Activated T-helper 2 cell treated with anti-CD3 and anti-CD28 coated beads, Interferon-gamma antibody, Interleukin-2, Interleukin-4, amounts not matched to agents 10 μg/mL and 5 μg/mL and 100 μg/mL, durations not matched to agents 14 hours and 24 hours and 36 hours (primary cell): ENCODE results near the gene PKP3. TPM values are rescaled to one million over a fixed set of nuclear protein-coding genes. Genes with fewer than 3 reads are reported as not detected.
"Not testable (repeated sequence)": the region's sequence is repeated elsewhere in the genome, so short reads cannot be mapped to it uniquely, and the experiment has no call there.

ENCODE experiments used
- DNase-seq: peaks from one replicate; pipeline ENCODE4 v3.0.0; 2021; ENCODE audit warnings: low spot score
- H3K27ac Mint-ChIP-seq: one replicate; pipeline ENCODE4 v1.8.0; 2021; ENCODE audit warnings: mixed read lengths
- H3K27me3 Mint-ChIP-seq: one replicate; pipeline ENCODE4 v1.8.0; 2021; ENCODE audit warnings: low read depth, mixed read lengths
- H3K36me3 Mint-ChIP-seq: one replicate; pipeline ENCODE4 v1.8.0; 2021; ENCODE audit warnings: low read depth, mixed read lengths
- H3K4me1 Mint-ChIP-seq: one replicate; pipeline ENCODE4 v1.8.0; 2021; ENCODE audit warnings: low read depth, mixed read lengths
- H3K4me3 Mint-ChIP-seq: one replicate; pipeline ENCODE4 v1.8.0; 2021; ENCODE audit warnings: low read depth, mild to moderate bottlenecking, moderate library complexity, mixed read lengths
- H3K9me3 Mint-ChIP-seq: one replicate; pipeline ENCODE4 v1.8.0; 2021; ENCODE audit warnings: mixed read lengths
- intact Hi-C: fragments of 100-400 bp; cut with micrococcal nuclease; formaldehyde crosslinking; loops from one replicate; pipeline ENCODE4 v1.15.1; 2023
- total RNA-seq: library from RNA; stranded (reverse); gene quantifications from 2 replicates; pipeline ENCODE4 v1.2.3, GENCODE V29; 2022

The PKP3 gene, protein sequence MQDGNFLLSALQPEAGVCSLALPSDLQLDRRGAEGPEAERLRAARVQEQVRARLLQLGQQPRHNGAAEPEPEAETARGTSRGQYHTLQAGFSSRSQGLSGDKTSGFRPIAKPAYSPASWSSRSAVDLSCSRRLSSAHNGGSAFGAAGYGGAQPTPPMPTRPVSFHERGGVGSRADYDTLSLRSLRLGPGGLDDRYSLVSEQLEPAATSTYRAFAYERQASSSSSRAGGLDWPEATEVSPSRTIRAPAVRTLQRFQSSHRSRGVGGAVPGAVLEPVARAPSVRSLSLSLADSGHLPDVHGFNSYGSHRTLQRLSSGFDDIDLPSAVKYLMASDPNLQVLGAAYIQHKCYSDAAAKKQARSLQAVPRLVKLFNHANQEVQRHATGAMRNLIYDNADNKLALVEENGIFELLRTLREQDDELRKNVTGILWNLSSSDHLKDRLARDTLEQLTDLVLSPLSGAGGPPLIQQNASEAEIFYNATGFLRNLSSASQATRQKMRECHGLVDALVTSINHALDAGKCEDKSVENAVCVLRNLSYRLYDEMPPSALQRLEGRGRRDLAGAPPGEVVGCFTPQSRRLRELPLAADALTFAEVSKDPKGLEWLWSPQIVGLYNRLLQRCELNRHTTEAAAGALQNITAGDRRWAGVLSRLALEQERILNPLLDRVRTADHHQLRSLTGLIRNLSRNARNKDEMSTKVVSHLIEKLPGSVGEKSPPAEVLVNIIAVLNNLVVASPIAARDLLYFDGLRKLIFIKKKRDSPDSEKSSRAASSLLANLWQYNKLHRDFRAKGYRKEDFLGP
- not detected in 2 replicates for total RNA-seq

- no peak for DNase-seq
- Mint-ChIP-seq H3K27me3 (peaks cover 2% of the 10 kb centered on the region), H3K4me3 (no peak within 1 kb of the TSS), H3K4me1 (no peaks in the 10 kb centered on the region), H3K27ac (no peak within 1 kb of the TSS), H3K9me3 (peaks cover 4% of the 10 kb centered on the region), H3K36me3 (no peaks in the 10 kb centered on the region)
- intact Hi-C loops = no loop called here
Observed at GRCh38 chr11:394034-394857, at the start of gene PKP3. TSS of gene PKP3 (plus strand) at chr11:394209. CDS start at chr11:394293, 84 bp downstream.

DNA sequence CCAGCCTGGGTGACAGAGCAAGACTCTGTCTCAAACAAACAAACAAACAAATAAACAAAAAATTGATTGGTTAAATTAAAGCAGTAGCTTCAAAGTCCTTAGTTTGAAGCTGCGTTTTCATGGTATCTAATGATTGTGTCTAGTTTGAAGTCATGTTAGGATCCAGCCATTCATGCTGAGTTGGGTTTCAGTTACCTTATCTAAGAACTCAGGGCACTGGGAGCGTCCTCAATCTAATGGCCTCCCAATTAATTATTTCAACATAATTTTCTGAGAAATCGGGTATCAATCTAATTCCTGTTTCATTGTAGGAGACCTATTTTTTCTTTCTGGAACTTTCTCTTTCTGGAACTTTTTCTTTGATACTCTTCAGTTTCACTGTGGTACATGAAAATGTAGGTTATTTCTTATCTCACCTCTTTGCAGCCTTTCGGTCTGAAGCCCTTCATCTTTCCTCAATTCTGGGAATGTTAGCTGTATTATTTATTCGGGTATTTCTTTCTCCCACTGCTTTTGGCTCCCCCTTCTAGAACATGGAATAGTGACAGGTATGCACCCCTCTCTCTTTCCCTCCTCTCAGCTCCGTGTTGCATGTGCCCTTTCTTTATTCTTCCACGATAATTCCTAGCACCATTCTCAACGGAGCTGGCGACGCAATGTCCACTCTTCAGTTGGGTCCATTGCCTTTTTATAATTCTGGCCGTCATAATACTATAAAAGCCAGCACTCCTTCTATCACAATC lies 49.0 kb upstream of the PKP3 start:
- Mint-ChIP-seq H3K9me3 (no peaks in the 10 kb centered on the region), H3K27ac (no peak overlapping the region), H3K4me1 (peaks cover 17% of the 10 kb centered on the region), H3K27me3 (peaks cover 5% of the 10 kb centered on the region), H3K36me3 (no peaks in the 10 kb centered on the region), H3K4me3 (no peak overlapping the region)
- no peak for DNase-seq
- intact Hi-C loops = no loop called here

- Mint-ChIP-seq H3K36me3 (no peaks in the 10 kb centered on the region), H3K27me3 (peaks cover 3% of the 10 kb centered on the region), H3K9me3 (no peaks in the 10 kb centered on the region), H3K4me3 (no peak overlapping the region), H3K4me1 (peaks cover 18% of the 10 kb centered on the region), H3K27ac (no peak overlapping the region)
- intact Hi-C loops = no loop called here
- no peak for DNase-seq
Observed at GRCh38 chr11:346529-346928, 47.5 kb upstream of the PKP3 start.

- H3K4me3 Mint-ChIP-seq, DNase-seq, H3K27me3 Mint-ChIP-seq, H3K36me3 Mint-ChIP-seq, H3K27ac Mint-ChIP-seq, H3K9me3 Mint-ChIP-seq: not testable (repeated sequence)
- intact Hi-C loops = loop anchor here (2.0 kb wide), 1 partner anchor 17 kb away; no protein-coding TSS in a partner anchor
- H3K4me1 Mint-ChIP-seq = peaks cover 31% of the 10 kb centered on the region
Observed at GRCh38 chr11:349270-349954, 44.6 kb upstream of the PKP3 start.

DNA sequence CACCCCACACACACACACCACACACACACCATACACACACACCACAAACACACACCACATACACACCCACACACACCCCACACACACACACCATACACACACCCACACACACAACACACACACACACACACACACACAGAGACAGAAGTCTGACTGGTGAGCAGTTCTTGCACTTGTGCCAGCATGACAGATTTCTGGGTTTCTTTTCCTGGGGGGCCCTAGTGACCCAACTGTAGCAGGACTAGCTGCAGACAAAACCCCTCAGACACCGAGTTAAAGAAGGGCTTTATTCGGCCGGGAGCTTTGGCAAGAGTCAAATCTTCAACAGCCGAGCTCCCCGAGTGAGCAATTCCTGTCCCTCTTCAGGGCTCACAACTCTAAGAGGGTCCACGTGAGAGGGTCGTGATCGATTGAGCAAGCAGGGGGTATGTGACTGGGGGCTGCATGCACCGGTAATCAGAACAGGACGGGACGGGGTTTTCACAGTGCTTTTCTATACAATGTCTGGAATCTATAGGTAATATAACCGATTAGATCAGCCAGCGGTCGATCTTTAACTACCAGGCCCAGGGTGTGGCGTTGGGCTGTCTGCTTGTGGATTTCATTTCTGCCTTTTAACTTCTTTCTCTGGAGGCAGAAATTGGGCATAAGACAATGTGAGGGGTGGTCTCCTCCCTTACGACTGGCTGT lies 43.8 kb upstream of the PKP3 start:
- H3K9me3 Mint-ChIP-seq, H3K27me3 Mint-ChIP-seq, H3K4me3 Mint-ChIP-seq, intact Hi-C loops, DNase-seq, H3K36me3 Mint-ChIP-seq, H3K27ac Mint-ChIP-seq: not testable (repeated sequence)
- peaks cover 33% of the 10 kb centered on the region for H3K4me1 Mint-ChIP-seq

GRCh38 chr11:350723-351255 lies 43.2 kb upstream of the PKP3 start:
- intact Hi-C loops = no loop called here
- Mint-ChIP-seq H3K36me3 (no peaks in the 10 kb centered on the region), H3K27me3 (peaks cover 3% of the 10 kb centered on the region), H3K9me3 (no peaks in the 10 kb centered on the region), H3K4me1 (peaks cover 32% of the 10 kb centered on the region), H3K4me3 (no peak overlapping the region), H3K27ac (no peak overlapping the region)
- DNase-seq = no peak

GRCh38 chr11:351411-351810 lies 42.6 kb upstream of the PKP3 start:
- intact Hi-C loops = no loop called here
- peaks cover 32% of the 10 kb centered on the region for H3K4me1 Mint-ChIP-seq
- H3K9me3 Mint-ChIP-seq = no peaks in the 10 kb centered on the region
- H3K4me3 Mint-ChIP-seq = no peak overlapping the region
- H3K27ac Mint-ChIP-seq = no peak overlapping the region
- no peak for DNase-seq
- no peaks in the 10 kb centered on the region for H3K36me3 Mint-ChIP-seq
- peaks cover under 1% of the 10 kb centered on the region for H3K27me3 Mint-ChIP-seq

DNA sequence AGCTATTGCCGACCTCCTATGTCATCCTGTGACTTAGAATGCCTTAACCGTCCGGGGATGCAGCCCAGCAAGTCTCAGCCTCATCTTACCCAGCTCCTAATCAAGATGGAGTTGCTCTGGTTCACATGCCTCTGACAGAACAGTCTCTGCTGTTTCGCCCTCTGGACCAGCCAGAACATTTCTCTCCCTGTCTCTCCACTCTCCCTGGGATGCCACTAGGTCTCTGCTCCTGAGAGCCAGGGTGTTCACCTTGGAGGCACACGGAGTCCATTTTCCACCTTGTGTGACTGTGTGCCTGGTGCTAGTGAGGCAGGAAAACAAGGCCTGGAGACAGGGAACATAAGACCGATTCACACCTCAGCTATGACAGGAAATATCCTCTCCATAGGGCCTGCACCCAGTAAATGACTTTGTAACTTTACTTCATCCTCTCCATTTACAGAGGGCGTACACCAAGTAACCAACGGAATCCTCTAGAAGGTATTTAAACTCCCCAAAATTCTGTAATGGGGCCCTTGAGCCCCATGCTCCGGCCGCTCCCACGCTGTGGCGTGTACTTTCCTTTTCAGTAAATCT lies 41.5 kb upstream of the PKP3 start:
- intact Hi-C loops = no loop called here
- H3K9me3 Mint-ChIP-seq = no peaks in the 10 kb centered on the region
- no peaks in the 10 kb centered on the region for H3K27me3 Mint-ChIP-seq
- no peaks in the 10 kb centered on the region for H3K36me3 Mint-ChIP-seq
- peaks cover 32% of the 10 kb centered on the region for H3K4me1 Mint-ChIP-seq
- H3K27ac Mint-ChIP-seq = peak overlapping the region; percentile 4
- H3K4me3 Mint-ChIP-seq = no peak overlapping the region
- no peak for DNase-seq

DNA sequence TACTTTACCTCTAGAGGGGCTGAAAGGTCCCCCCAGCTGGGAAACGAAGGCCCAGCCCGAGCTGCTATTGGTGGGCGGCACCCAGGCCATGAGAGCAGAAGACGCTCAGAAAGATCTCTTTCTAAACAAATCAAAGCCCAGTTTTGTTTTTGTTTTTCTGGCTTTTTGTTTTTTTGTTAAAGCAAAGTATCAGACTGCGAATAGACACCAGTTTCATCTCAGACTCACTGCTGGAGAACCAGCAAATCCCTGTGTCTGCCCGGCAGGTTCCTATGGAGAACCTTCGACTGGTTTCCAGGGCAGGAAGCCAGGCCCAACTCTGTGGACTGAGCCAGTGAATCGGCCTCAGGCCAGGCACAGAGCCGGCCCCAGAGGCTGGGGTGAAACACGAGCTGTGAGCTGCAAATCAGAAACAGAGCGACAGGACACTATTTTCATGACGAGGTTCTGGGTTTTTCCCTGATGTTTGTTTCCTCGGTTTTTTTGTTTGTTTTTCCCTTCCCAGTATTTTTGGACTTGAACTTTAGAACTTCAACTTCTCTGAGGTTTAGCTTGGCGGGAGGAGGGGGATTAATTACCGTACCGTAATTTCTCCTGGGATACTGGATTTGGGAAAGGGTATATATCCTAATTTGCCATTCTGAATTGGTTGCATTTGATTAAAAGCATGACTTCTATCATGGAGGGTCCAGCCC lies 40.7 kb upstream of the PKP3 start:
- no peaks in the 10 kb centered on the region for H3K9me3 Mint-ChIP-seq
- peak overlapping the region; percentile 40 for H3K27ac Mint-ChIP-seq
- intact Hi-C loops = no loop called here
- H3K4me1 Mint-ChIP-seq = peaks cover 32% of the 10 kb centered on the region
- H3K27me3 Mint-ChIP-seq = no peaks in the 10 kb centered on the region
- H3K4me3 Mint-ChIP-seq = no peak overlapping the region
- no peaks in the 10 kb centered on the region for H3K36me3 Mint-ChIP-seq
- no peak for DNase-seq

- Mint-ChIP-seq H3K27ac (peak overlapping the region; percentile 94), H3K36me3 (no peaks in the 10 kb centered on the region), H3K9me3 (no peaks in the 10 kb centered on the region), H3K4me1 (peaks cover 27% of the 10 kb centered on the region), H3K4me3 (peak overlapping the region; percentile 86), H3K27me3 (peaks cover 2% of the 10 kb centered on the region)
- intact Hi-C loops = loop anchor here (2.0 to 5.0 kb wide), 4 partner anchors 29 to 149 kb away; partner anchors contain the start of genes BET1L and RIC8A
- peak; percentile 85 for DNase-seq
Observed at GRCh38 chr11:355581-356458, 38.2 kb upstream of the PKP3 start.
